Measurements from ENCODE around the gene SYT13.

GRCh38 chr11:45245218-45246045 is 40.7 kb downstream of the SYT13 start:
- TF ChIP-seq CTCF (conservative IDR thresholded peaks at IDR 0.05 in 1 of 2, IDR thresholded peaks at IDR 0.05 in 1 of 2; ENCODE audit: extremely low read depth in 1 of 2, insufficient read depth in 1 of 2, low read depth in 1 of 2, low read length in 2 of 2) (no peak), EZH2 (IDR thresholded peaks at IDR 0.05; ENCODE audit: borderline replicate concordance, low read length) (no peak)

Data from mammary epithelial cell (primary cell).